OCI-LY1 (cell line): ENCODE measurements around the gene OR10G4.

Experiments used
- H2AFZ ChIP-seq: fragments of 200-600 bp; sonication (generic), shearing (Covaris generic); 2 replicates; pipeline ENCODE4 v1.6.0; 2014; ENCODE audit warnings: antibody characterized with exemption, mild to moderate bottlenecking, low read length
- H3F3A ChIP-seq: fragments of 200-600 bp; sonication (generic), shearing (Covaris generic); 2 replicates; pipeline ENCODE4 v1.6.0; 2014; ENCODE audit warnings: mild to moderate bottlenecking, antibody characterized with exemption, low read length, moderate library complexity; ENCODE audit not compliant: insufficient read depth
- H3K27ac ChIP-seq: fragments of 200-600 bp; sonication (generic); 2 replicates; pipeline ENCODE4 v1.5.1; 2014; ENCODE audit warnings: low read length, mixed run types, mild to moderate bottlenecking, low read depth; ENCODE audit not compliant: poor library complexity, severe bottlenecking
- H3K27me3 ChIP-seq: fragments of 200-600 bp; sonication (generic); 2 replicates; pipeline ENCODE4 v1.6.0; 2014; ENCODE audit warnings: antibody characterized with exemption, mild to moderate bottlenecking, low read length, moderate library complexity; ENCODE audit not compliant: insufficient read depth
- H3K36me3 ChIP-seq: fragments of 200-600 bp; sonication (generic); 2 replicates; pipeline ENCODE4 v1.6.1; 2014; ENCODE audit warnings: mild to moderate bottlenecking, antibody characterized with exemption, low read length, moderate library complexity, mixed read lengths; ENCODE audit not compliant: insufficient read depth
- H3K4me1 ChIP-seq: fragments of 200-600 bp; sonication (generic); 2 replicates; pipeline ENCODE4 v1.5.1; 2014; ENCODE audit warnings: mild to moderate bottlenecking, low read length, moderate library complexity; ENCODE audit not compliant: insufficient read depth, severe bottlenecking
- H3K4me2 ChIP-seq: fragments of 200-600 bp; sonication (generic), shearing (Covaris generic); 2 replicates; pipeline ENCODE4 v1.6.1; 2014; ENCODE audit warnings: low read length
- H3K4me3 ChIP-seq: fragments of 200-600 bp; sonication (generic); 2 replicates; pipeline ENCODE4 v1.5.1; 2014; ENCODE audit warnings: low read length, low read depth, mild to moderate bottlenecking, mixed read lengths; ENCODE audit not compliant: poor library complexity, severe bottlenecking
- H3K79me2 ChIP-seq: fragments of 200-600 bp; shearing (Covaris generic); 2 replicates; pipeline ENCODE4 v1.6.1; 2016; ENCODE audit warnings: mixed run types, low read length, mixed read lengths; ENCODE audit not compliant: insufficient read depth
- H3K9ac ChIP-seq: fragments of 200-600 bp; sonication (generic), shearing (Covaris generic); 2 replicates; pipeline ENCODE4 v1.6.1; 2014; ENCODE audit warnings: mild to moderate bottlenecking, low read length, mixed read lengths
- H3K9me2 ChIP-seq: fragments of 200-600 bp; sonication (generic), shearing (Covaris generic); 2 replicates; pipeline ENCODE4 v1.6.1; 2014; ENCODE audit warnings: low read depth, mild to moderate bottlenecking, low read length, mixed read lengths
- H3K9me3 ChIP-seq: fragments of 200-600 bp; shearing (Covaris generic); 2 replicates; pipeline ENCODE4 v1.6.1; 2014; ENCODE audit warnings: low read length, mixed read lengths
- H4K20me1 ChIP-seq: fragments of 200-600 bp; sonication (generic), shearing (Covaris generic); 2 replicates; pipeline ENCODE4 v1.6.0; 2016; ENCODE audit warnings: mild to moderate bottlenecking, low read length; ENCODE audit not compliant: insufficient read depth
- EZH2 ChIP-seq: fragments of 200-600 bp; sonication (generic), shearing (Covaris generic); IDR thresholded peaks from 2 replicates; pipeline ENCODE4 v1.8.0; 2017; ENCODE audit warnings: borderline replicate concordance, mixed run types, mild to moderate bottlenecking, antibody characterized with exemption, low read length, moderate library complexity, mixed read lengths
- TF ChIP-seq, protein P1 (sequence below): fragments of 200-600 bp; sonication (generic), shearing (Covaris generic); IDR thresholded peaks from 2 replicates; pipeline ENCODE4 v1.5.1; 2017; ENCODE audit warnings: mild to moderate bottlenecking, antibody characterized with exemption, low read length, moderate library complexity, mixed read lengths

The OR10G4 gene

DNA sequence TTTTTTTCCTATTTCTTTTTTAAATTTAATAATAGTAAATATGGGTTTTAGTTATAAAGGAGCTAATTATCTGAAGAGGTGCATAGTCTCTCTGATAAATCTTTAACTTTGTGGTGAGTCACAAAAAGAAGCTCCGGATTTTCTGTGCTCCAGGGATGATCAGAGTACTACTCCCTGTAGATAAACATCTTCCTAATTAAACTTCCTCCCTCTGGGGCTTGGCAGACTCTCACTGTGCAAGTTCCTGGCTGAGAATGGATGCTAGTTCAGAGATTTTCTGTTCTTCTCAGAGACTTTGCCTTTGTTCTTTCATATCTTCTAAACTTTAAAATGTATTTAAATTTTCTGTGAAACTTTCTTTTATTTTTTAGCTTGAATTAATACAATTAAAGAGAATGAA, 28.5 kb downstream of the OR10G4 start, which contains the start of gene OR10G7:
TSS of gene OR10G7 (minus strand) at position 72 of the 400 bp plus-strand sequence. CDS start 2,324 bp downstream, outside the sequence.
- no peaks in the 10 kb centered on the region for H3F3A ChIP-seq
- H3K9me3 ChIP-seq = no peaks in the 10 kb centered on the region
- H3K27ac ChIP-seq = no peak within 1 kb of the TSS
- H2AFZ ChIP-seq = no peak within 1 kb of the TSS
- H3K9ac ChIP-seq = no peak within 1 kb of the TSS
- H3K36me3 ChIP-seq = no peaks in the 10 kb centered on the region
- H3K9me2 ChIP-seq = no peaks in the 10 kb centered on the region
- H4K20me1 ChIP-seq = no peaks in the 10 kb centered on the region
- no peaks in the 10 kb centered on the region for H3K4me1 ChIP-seq
- no peak within 1 kb of the TSS for H3K4me3 ChIP-seq
- H3K27me3 ChIP-seq = no peaks in the 10 kb centered on the region
- TF ChIP-seq, protein P1, sequence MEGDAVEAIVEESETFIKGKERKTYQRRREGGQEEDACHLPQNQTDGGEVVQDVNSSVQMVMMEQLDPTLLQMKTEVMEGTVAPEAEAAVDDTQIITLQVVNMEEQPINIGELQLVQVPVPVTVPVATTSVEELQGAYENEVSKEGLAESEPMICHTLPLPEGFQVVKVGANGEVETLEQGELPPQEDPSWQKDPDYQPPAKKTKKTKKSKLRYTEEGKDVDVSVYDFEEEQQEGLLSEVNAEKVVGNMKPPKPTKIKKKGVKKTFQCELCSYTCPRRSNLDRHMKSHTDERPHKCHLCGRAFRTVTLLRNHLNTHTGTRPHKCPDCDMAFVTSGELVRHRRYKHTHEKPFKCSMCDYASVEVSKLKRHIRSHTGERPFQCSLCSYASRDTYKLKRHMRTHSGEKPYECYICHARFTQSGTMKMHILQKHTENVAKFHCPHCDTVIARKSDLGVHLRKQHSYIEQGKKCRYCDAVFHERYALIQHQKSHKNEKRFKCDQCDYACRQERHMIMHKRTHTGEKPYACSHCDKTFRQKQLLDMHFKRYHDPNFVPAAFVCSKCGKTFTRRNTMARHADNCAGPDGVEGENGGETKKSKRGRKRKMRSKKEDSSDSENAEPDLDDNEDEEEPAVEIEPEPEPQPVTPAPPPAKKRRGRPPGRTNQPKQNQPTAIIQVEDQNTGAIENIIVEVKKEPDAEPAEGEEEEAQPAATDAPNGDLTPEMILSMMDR = no peak
- TF ChIP-seq EZH2 = no peak
- no peaks in the 10 kb centered on the region for H3K79me2 ChIP-seq
- H3K4me2 ChIP-seq = no peak within 1 kb of the TSS

DNA sequence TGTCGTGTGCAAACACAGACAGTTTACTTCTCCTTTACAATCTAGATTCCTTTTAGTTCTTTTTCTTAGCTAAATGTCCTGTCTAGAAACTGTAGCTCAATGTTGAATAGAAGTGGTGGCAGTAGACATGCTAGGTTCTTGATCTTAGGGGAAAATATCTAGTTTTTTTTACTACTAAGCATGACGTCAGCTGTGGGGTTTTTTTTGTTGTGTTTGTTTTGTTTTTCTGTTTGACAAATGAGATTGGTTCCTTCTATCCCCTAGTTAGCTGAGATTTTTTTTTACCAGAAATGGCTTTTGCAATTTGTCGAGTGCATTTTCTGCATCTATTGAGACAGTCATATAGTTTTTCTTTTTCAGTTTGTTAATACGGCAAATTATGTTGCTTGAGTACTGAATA, 30.6 kb downstream of the OR10G4 start:
- H3K4me2 ChIP-seq = no peak overlapping the region

DNA sequence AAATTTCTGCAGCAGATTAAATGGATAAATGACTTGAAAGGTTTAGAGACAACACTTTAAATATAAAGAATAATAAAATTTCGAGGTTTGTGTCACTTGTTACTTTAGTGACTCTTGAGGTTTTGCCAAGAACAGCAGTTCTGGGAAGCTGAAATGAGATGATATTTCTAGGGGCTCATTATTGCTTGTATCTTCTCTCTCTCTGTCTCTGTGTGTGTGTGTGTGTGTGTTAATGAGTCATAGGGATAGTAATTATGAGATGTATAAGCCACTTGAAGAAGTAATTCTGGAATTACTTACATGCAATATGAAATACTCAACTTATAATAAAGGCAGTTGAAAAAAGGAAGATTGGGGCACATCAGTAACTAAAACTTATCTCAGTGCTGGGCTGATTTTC, 38.0 kb downstream of the OR10G4 start:
- no peak overlapping the region for H3K27ac ChIP-seq
- no peak for TF ChIP-seq EZH2
- TF ChIP-seq, protein P1 = no peak

More for the DNA sequence above, 30.6 kb downstream of the OR10G4 start:
- no peak overlapping the region for H3K27ac ChIP-seq
- H3K4me3 ChIP-seq = no peak overlapping the region
- no peaks in the 10 kb centered on the region for H3K36me3 ChIP-seq
- no peaks in the 10 kb centered on the region for H3K79me2 ChIP-seq
- H2AFZ ChIP-seq = no peak overlapping the region
- H3K9me2 ChIP-seq = no peaks in the 10 kb centered on the region
- no peaks in the 10 kb centered on the region for H3K4me1 ChIP-seq
- no peaks in the 10 kb centered on the region for H3K9me3 ChIP-seq
- H3F3A ChIP-seq = no peaks in the 10 kb centered on the region
- no peaks in the 10 kb centered on the region for H4K20me1 ChIP-seq
- H3K27me3 ChIP-seq = no peaks in the 10 kb centered on the region
- no peak for TF ChIP-seq EZH2
- TF ChIP-seq, protein P1 = no peak
- H3K9ac ChIP-seq = no peak overlapping the region

More for the DNA sequence above, 38.0 kb downstream of the OR10G4 start:
- Histone ChIP-seq H4K20me1 (no peaks in the 10 kb centered on the region), H3K79me2 (no peaks in the 10 kb centered on the region), H3K4me2 (no peak overlapping the region), H3K9me3 (no peaks in the 10 kb centered on the region), H3K36me3 (no peaks in the 10 kb centered on the region), H3K9me2 (no peaks in the 10 kb centered on the region), H3F3A (no peaks in the 10 kb centered on the region), H2AFZ (no peak overlapping the region), H3K27me3 (no peaks in the 10 kb centered on the region), H3K4me3 (no peak overlapping the region), H3K4me1 (no peaks in the 10 kb centered on the region), H3K9ac (no peak overlapping the region)
